GM21526 (cell line): ENCODE results near the gene KIF5A.
"Not testable (repeated sequence)": the region's sequence is repeated elsewhere in the genome, so short reads cannot be mapped to it uniquely, and the experiment has no call there.

ENCODE experiments used
- ATAC-seq: cut with Tn5 transposase; IDR thresholded peaks from one replicate; pipeline ENCODE4 v1.9.1; 2021; ENCODE audit warnings: moderate library complexity; ENCODE audit not compliant: unreplicated experiment, low FRiP score

Gene KIF5A

GRCh38 chr12:57549909-57550640 lies at the start of gene KIF5A:
TSS of gene KIF5A (plus strand) at chr12:57550044. CDS start at chr12:57550272, 228 bp downstream.
- ATAC-seq: no peak

DNA sequence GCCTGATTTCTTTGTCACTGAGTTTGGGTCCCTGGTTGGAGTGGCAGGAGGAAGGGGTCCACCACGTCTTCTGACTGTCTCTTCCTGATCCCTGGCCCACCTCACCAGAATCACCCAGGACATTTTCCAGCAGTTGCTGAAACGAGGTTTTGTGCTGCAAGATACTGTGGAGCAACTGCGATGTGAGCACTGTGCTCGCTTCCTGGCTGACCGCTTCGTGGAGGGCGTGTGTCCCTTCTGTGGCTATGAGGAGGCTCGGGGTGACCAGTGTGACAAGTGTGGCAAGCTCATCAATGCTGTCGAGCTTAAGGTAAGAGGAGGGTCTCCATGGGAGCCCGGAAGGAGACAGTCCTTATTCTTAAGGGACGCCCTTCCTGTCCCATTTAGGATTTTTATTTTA lies 49.6 kb upstream of the KIF5A start:
- ATAC-seq: no peak

DNA sequence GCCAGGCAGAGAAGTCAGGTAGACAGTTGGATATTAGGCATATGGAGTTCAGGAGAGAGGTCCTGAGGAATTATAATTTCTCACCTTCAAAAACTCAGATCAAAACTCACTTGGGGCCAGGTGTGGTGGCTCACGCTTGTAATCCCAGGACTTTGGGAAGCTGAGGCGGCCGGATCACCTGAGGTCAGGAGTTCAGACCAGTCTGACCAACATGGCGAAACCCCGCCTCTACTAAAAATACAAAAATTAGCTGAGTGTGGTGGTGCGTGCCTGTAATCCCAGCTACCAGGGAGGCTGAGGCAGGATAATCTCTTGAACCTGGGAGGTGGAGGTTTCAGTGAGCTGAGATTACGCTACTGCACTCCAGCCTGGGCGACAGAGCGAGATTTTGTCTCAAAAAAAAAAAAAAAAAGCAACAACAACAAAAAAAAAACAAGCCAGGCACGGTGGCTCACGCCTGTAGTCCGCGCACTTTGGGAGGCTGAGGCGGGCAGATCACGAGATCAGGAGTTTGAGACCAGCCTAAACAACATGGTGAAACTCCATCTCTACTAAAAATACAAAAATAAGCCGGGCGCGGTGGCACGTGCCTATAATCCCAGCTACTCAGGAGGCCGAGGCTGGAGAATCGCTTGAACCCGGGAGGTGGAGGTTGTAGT lies 47.4 kb upstream of the KIF5A start:
- not testable (repeated sequence) for ATAC-seq

DNA sequence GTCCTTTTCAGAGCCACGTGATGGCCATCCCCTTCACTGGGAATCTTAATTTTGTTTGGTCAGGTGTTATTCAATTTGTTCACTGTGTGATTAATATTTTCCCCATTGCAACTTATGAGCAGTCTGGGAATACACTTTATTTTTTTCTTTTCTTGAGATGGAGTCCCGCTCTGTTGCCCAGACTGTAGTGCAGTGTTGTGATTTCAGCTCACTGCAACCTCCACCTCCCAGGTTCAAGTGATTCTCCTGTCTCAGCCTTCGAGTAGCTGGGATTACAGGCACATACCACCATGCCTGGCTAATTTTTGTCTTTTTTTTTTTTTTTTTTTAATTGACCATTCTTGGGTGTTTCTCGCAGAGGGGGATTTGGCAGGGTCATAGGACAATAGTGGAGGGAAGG lies 43.3 kb upstream of the KIF5A start:
- not testable (repeated sequence) for ATAC-seq

GRCh38 chr12:57507796-57508195 lies 42.0 kb upstream of the KIF5A start:
- ATAC-seq: not testable (repeated sequence)

DNA sequence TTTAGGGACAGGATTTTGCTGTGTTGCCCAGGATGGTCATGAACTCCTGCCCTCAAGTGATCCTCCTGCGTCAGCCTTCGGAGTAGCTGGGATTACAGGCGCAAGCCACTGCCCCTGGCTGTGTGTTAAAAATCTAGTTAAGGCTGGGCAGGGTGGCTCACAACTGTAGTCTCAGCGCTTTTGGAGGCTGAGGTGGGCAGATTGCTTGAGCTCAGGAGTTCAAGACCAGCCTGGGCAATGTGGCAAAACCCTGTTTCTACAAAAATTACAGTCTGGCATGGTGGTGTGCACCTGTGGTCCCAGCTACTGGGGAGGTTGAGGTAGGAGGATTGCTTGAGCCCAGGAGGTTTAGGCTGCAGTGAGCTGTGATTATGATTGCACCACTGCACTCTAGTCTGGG lies 38.7 kb upstream of the KIF5A start:
- no peak for ATAC-seq

DNA sequence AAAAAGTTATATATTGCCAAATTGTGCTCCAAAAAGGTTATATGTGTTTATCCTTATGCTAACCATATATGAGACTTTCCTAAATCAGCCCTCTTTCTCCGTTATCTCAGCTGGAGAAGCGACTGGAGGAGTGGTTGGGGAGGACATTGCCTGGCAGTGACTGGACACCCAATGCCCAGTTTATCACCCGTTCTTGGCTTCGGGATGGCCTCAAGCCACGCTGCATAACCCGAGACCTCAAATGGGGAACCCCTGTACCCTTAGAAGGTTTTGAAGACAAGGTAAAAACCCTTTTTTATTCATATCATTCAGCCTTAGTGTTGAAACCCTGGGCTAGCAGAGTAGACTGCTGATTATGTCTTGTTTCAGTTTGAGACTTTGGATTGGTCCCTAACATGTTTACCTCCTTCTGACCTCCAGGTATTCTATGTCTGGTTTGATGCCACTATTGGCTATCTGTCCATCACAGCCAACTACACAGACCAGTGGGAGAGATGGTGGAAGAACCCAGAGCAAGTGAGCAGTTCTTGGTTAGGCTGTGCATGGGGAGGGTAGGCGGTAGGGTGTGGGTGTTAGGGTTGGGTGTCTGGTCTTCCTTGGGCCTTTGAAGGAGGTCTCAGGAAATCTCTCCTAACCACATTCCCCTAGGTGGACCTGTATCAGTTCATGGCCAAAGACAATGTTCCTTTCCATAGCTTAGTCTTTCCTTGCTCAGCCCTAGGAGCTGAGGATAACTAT lies 38.1 kb upstream of the KIF5A start:
- no peak for ATAC-seq

- no peak for ATAC-seq
These were observed 37.2 kb upstream of the KIF5A start for GRCh38 chr12:57512665-57513064.

DNA sequence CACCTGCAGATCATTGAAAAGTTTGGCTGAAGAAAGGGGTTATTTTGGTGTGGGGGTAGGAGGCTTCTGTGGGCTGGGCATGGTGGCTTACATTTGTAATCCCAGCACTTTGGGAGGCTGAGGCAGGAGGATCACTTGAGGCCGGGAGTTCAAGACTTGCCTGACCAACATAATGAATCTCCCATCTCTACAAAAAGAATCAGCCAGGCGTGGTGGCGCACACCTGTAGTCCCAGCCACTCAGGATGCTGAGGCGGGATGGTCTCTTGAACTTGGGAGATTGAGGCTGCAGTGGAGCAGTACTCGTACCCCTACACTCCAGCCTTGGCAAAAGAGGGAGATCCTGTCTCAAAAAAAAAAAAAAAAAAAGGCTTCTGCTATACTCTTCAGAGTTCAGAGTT lies 36.6 kb upstream of the KIF5A start:
- ATAC-seq: no peak

- not testable (repeated sequence) for ATAC-seq
These were observed 36.2 kb upstream of the KIF5A start for GRCh38 chr12:57513677-57514076.

DNA sequence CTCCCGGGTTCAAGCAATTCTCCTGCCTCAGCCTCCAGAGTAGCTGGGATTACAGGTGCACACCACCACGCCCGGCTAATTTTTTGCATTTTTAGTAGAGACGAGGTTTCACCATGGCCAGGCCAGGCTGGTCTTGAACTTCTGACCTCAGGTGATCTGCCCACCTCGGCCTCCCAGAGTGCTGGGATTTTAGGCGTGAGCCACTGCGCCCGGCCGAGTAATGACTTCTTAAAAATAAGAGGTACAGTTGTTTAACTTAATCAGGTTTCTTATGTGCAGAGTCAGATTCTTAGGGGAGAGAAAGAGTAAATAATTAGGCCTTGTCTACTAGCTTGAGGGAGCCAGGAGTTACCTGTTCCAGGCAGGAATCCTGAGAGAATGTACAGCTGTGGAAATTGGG lies 35.6 kb upstream of the KIF5A start:
- ATAC-seq: not testable (repeated sequence)

DNA sequence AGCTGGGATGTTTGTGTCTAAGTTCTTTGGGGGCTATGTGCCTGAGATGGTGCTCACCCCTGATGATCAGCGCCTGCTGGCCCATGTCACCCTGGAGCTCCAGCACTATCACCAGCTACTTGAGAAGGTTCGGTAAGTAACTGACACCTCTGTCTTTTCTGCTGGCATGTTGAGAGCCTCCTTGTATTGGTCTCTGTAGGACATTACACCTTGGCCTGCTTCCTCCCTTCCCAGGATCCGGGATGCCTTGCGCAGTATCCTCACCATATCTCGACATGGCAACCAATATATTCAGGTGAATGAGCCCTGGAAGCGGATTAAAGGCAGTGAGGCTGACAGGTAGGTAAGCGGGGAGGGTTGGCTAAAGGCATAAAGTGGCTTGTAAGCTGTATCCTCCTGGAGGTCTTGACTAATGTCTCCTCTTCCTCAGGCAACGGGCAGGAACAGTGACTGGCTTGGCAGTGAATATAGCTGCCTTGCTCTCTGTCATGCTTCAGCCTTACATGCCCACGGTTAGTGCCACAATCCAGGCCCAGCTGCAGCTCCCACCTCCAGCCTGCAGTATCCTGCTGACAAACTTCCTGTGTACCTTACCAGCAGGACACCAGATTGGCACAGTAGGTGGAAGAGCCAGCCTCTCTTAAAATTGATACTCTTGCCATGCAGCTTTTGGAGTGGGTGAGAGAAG lies 35.0 kb upstream of the KIF5A start:
- ATAC-seq: no peak

GRCh38 chr12:57515408-57515933 lies 34.4 kb upstream of the KIF5A start:
- ATAC-seq: no peak

DNA sequence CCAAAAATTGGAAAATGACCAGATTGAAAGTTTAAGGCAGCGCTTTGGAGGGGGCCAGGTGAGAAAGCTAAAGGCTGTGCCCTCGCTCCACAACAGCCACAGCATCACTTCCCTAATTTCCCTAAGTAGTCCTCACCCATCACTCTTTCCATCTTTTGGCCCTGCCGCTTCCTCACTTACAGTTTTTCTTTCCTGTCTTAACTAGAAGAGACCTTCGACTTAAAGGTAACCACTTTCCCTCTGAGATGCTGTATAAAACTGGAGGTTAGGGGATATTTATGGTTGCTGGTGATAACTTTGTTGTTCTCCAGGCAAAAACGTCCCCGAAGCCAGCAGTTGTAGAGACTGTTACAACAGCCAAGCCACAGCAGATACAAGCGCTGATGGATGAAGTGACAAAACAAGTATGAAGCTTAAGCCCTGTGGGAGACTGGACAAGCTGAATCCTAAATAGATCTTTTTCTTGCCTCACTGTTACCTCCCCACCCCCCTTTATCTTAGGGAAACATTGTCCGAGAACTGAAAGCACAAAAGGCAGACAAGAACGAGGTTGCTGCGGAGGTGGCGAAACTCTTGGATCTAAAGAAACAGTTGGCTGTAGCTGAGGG lies 33.8 kb upstream of the KIF5A start:
- ATAC-seq: no peak

- ATAC-seq: no peak
These were observed 33.2 kb upstream of the KIF5A start for GRCh38 chr12:57516617-57517153.

DNA sequence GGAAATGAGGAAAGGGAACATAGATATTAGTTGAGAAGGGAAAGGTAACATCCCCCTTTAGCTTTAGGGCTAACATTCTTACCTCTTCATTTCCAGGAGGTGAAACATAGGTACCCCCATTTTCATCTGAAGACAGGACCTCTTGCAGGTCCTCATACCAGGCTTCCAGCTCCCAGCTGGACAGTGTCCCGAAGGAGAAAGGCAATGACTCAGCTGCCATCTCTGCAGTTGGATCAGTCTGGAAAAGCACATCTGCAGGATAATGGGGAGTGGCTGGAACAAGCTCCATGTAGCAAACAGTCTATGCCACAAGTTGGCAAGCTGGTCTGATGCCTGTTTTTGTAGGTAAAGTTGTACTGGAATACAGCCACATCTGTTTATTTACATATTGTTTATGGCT lies 32.7 kb upstream of the KIF5A start:
- ATAC-seq: no peak

- ATAC-seq: not testable (repeated sequence)
These were observed 32.1 kb upstream of the KIF5A start for GRCh38 chr12:57517718-57518117.

DNA sequence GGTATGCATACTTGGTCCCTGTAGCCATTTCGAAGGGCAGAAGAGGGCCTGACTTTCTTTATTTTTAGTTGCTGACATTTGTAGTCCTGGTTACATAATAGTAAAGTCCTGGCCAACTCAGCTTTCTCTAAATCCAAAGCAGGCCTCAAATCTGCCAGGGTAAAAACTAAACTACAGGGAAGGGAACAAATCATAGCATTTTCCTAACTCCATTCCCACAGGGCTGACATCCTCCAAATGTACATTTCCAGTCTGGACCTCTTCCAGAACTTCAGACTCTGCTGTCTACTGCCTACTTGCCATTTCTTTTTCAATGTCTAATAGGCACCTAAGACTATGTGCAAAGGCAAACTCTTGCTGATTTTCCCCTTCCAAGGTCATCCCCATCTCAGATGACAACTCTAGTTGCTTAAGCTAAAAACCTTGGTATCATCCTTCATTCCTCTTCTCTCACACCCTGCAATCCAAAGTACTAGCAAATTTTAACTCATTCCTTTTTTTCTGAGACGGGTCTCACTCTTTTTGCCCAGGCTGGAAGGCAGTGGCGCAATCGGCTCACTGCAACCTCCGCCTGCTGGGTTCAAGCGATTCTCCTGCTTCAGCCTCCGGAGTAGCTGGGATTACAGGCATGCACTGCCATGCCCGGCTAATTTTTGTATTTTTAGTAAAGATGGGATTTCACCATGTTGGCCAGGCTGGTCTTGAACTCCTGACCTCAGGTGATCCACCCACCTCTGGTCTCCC lies 31.5 kb upstream of the KIF5A start:
- no peak for ATAC-seq
